Right lobe of liver (tissue), 6 donors: ENCODE data around the gene CHST15. TPM values are rescaled to one million over a fixed set of nuclear protein-coding genes. Genes with fewer than 3 reads are reported as not detected.
A peak's percentile ranks its signal among the peaks of the same experiment; 100 is the strongest.
"Not testable (repeated sequence)": the region's sequence is repeated elsewhere in the genome, so short reads cannot be mapped to it uniquely, and the experiment has no call there.

ENCODE experiments used
- ATAC-seq, 4 donors: fragments of 200-7000 bp; cut with Tn5 transposase; one replicate each; pipeline ENCODE4 v1.9.1; 2020; ENCODE audit warnings: mild to moderate bottlenecking in 4 of 4, moderate library complexity in 4 of 4
- DNase-seq, 3 donors: peaks; one replicate each; pipeline ENCODE4 v3.0.0-alpha.2; 2020
- H3K27ac ChIP-seq, 3 donors: fragments of 200-600 bp; one replicate each; pipeline ENCODE4 v1.8.0; 2022
- H3K27me3 ChIP-seq, 2 donors: fragments of 200-600 bp; one replicate each; pipeline ENCODE4 v1.8.0; 2022
- H3K36me3 ChIP-seq, 4 donors: fragments of 200-600 bp; sonication (generic) in 1 of 4; one replicate each; pipeline versions ENCODE4 v1.5.1 to v1.8.0; 2017 to 2022; ENCODE audit warnings: control low read depth in 1 of 4
- H3K4me1 ChIP-seq, 4 donors: fragments of 200-600 bp; sonication (generic) in 1 of 4; one replicate each; pipeline versions ENCODE4 v1.5.1 to v1.8.0; 2017 to 2022; ENCODE audit warnings: control low read depth in 1 of 4
- H3K4me3 ChIP-seq, 3 donors: fragments of 200-600 bp; one replicate each; pipeline ENCODE4 v1.8.0; 2022
- H3K9me3 ChIP-seq, 4 donors: fragments of 200-600 bp; sonication (generic) in 1 of 4; one replicate each; pipeline versions ENCODE4 v1.5.1 to v1.8.0; 2017 to 2022; ENCODE audit warnings: control low read depth in 1 of 4
- POLR2A ChIP-seq: fragments of 450-650 bp; IDR thresholded peaks from one replicate; pipeline ENCODE4 v1.6.1; 2017; ENCODE audit warnings: antibody characterized with exemption, mild to moderate bottlenecking
- WGBS: methylation state at CpG from one replicate; pipeline ENCODE4 v1.1.6; 2018; ENCODE audit warnings: low coverage, low lambda C conversion rate; ENCODE audit not compliant: insufficient coverage; ENCODE audit errors: missing lambda C conversion rate; 5-methylcytosine and 5-hydroxymethylcytosine counted together
- intact Hi-C, 2 donors: fragments of 100-400 bp; cut with DNase I; formaldehyde crosslinking; loops; one replicate each; pipeline versions ENCODE4 v1.11.2 to v1.14.1; 2022
- total RNA-seq, 6 experiments: library from RNA; depleted of rRNA in 2 of 6; stranded (reverse); fragments of >200 nt in 2 of 6; fragmentation: NEBNext Ultra II Directional in 3 of 6; extraction: Animal tissue kit (Norgen Biotek cat#: 25700) in 3 of 6; gene quantifications; one replicate each; pipeline versions ENCODE4 v1.1.0 to v1.2.4, GENCODE V29; 2016 to 2023
- TF ChIP-seq, protein P1 (sequence below), 4 donors: fragments of 200-600 bp in 3 of 4; fragments of 450-650 bp in 1 of 4; IDR thresholded peaks; one replicate each; pipeline versions ENCODE4 v1.5.1 to v1.8.0; 2016 to 2022; ENCODE audit warnings: antibody characterized with exemption in 4 of 4, mild to moderate bottlenecking in 2 of 4
- donor health status: DM: no; HTN: yes; CAD: no.
- donor health status: DM: no; HTN: no; CAD: no.
- donor health status: DM: no; HTN: no; CAD: no.
- donor health status: DM: no; HTN: yes; CAD: no.
- donor health status: DM: no; HTN: yes; CAD: no.

The CHST15 gene
- total RNA-seq, 6 experiments from 2014 or later: 9.2 to 25.8 (median 11.8) TPM

DNA sequence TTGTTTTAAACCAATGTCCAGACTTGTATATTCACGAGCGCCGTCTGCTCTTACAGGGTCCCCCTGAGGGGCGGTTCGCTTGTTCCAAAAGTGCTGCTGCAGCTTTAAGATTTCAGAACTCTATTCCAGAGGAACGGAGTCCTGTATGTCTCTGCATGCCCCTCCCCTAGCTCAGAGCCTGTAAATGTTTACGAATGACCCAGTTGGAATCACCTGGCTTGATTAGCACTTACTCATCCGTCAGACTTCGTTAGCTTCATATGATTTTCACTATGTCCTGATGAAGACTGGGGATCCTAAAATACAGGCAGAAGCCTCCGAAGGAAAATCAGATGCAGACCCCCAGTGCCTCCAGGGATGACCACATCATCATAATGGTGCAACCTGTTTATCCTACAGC, 4.5 kb upstream of the CHST15 start:
- ATAC-seq (no peak), DNase-seq (no peak)
- Histone ChIP-seq H3K9me3 (no peaks in the 10 kb centered on the region), H3K27ac (no peak overlapping the region), H3K36me3 (no peaks in the 10 kb centered on the region), H3K4me3 (no peak overlapping the region), H3K27me3 (no peaks in the 10 kb centered on the region), H3K4me1 (peaks cover 0 to 11% (median 0%) of the 10 kb centered on the region in 4 donors)
- TF ChIP-seq, protein P1, sequence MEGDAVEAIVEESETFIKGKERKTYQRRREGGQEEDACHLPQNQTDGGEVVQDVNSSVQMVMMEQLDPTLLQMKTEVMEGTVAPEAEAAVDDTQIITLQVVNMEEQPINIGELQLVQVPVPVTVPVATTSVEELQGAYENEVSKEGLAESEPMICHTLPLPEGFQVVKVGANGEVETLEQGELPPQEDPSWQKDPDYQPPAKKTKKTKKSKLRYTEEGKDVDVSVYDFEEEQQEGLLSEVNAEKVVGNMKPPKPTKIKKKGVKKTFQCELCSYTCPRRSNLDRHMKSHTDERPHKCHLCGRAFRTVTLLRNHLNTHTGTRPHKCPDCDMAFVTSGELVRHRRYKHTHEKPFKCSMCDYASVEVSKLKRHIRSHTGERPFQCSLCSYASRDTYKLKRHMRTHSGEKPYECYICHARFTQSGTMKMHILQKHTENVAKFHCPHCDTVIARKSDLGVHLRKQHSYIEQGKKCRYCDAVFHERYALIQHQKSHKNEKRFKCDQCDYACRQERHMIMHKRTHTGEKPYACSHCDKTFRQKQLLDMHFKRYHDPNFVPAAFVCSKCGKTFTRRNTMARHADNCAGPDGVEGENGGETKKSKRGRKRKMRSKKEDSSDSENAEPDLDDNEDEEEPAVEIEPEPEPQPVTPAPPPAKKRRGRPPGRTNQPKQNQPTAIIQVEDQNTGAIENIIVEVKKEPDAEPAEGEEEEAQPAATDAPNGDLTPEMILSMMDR (IDR thresholded peaks at IDR 0.05): no peak
- no peak for TF ChIP-seq POLR2A
- intact Hi-C loops: no loop called here
- 39% methylated on average over 7 of the region's 10 CpGs for WGBS

GRCh38 chr10:124096494-124096893, 3.1 kb upstream of the CHST15 start:
- Histone ChIP-seq H3K9me3 (no peaks in the 10 kb centered on the region), H3K4me1 (peaks cover 0 to 17% (median 0%) of the 10 kb centered on the region in 4 donors), H3K27ac (no peak overlapping the region), H3K36me3 (no peaks in the 10 kb centered on the region), H3K4me3 (no peak overlapping the region), H3K27me3 (no peaks in the 10 kb centered on the region)
- intact Hi-C loops: no loop called here
- TF ChIP-seq, protein P1 (IDR thresholded peaks at IDR 0.05): no peak
- TF ChIP-seq POLR2A: no peak
- no peak for ATAC-seq
- no peak for DNase-seq
- 80% methylated on average over 2 of the region's 2 CpGs for WGBS

DNA sequence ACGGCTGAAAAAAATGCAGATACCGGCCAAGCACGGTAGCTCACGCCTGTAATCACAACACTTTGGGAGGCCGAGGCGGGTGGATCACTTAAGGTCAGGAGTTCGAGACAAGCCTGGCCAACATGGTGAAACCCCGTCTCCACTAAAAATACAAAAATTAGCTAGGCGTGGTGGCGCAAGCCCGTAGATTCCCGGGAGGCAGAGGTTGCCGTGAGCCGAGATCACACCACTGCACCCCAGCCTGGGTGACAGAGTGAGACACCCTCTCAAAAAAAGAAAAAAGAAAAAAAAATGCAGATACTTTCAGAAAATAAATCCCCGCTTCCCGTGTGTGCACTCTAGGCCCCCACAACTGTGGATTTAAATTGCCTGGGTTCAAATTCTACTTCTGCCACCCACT, 2.4 kb upstream of the CHST15 start:
- ATAC-seq, H3K36me3 ChIP-seq, H3K27me3 ChIP-seq, H3K4me3 ChIP-seq, H3K9me3 ChIP-seq, intact Hi-C loops, H3K27ac ChIP-seq, DNase-seq: not testable (repeated sequence)
- 68% methylated on average over 10 of the region's 16 CpGs for WGBS
- peaks cover 0 to 17% (median 0%) of the 10 kb centered on the region in 4 donors for H3K4me1 ChIP-seq

- H3K27me3 ChIP-seq: no peaks in the 10 kb centered on the region
- no peak overlapping the region for H3K27ac ChIP-seq
- TF ChIP-seq POLR2A: no peak
- TF ChIP-seq, protein P1 (IDR thresholded peaks at IDR 0.05): no peak
- DNase-seq: no peak
- no peak overlapping the region for H3K4me3 ChIP-seq
- no peaks in the 10 kb centered on the region for H3K36me3 ChIP-seq
- no peaks in the 10 kb centered on the region for H3K9me3 ChIP-seq
- no peak for ATAC-seq
- H3K4me1 ChIP-seq: peaks cover 0 to 17% (median 0%) of the 10 kb centered on the region in 4 donors
- WGBS: 36% methylated on average over 4 of the region's 6 CpGs
- intact Hi-C loops: no loop called here
Measured at GRCh38 chr10:124095096-124095495, 1.7 kb upstream of the CHST15 start.

- H3K4me1 ChIP-seq: peaks cover 0 to 17% (median 0%) of the 10 kb centered on the region in 4 donors
- no peaks in the 10 kb centered on the region for H3K36me3 ChIP-seq
- DNase-seq (no peak), ATAC-seq (peak; percentile 8 to 38 (median 27))
- H3K9me3 ChIP-seq: no peaks in the 10 kb centered on the region
- H3K27ac ChIP-seq: peak overlapping the region; percentile 78 to 90 (median 85)
- TF ChIP-seq, protein P1 (IDR thresholded peaks at IDR 0.05): no peak
- TF ChIP-seq POLR2A: no peak
- H3K27me3 ChIP-seq: no peaks in the 10 kb centered on the region
- H3K4me3 ChIP-seq: peak overlapping the region; percentile 53 to 59 (median 56)
- intact Hi-C loops: no loop called here
- 16% methylated on average over 8 of the region's 11 CpGs for WGBS
Measured at GRCh38 chr10:124094419-124094785, 1.0 kb upstream of the CHST15 start.

DNA sequence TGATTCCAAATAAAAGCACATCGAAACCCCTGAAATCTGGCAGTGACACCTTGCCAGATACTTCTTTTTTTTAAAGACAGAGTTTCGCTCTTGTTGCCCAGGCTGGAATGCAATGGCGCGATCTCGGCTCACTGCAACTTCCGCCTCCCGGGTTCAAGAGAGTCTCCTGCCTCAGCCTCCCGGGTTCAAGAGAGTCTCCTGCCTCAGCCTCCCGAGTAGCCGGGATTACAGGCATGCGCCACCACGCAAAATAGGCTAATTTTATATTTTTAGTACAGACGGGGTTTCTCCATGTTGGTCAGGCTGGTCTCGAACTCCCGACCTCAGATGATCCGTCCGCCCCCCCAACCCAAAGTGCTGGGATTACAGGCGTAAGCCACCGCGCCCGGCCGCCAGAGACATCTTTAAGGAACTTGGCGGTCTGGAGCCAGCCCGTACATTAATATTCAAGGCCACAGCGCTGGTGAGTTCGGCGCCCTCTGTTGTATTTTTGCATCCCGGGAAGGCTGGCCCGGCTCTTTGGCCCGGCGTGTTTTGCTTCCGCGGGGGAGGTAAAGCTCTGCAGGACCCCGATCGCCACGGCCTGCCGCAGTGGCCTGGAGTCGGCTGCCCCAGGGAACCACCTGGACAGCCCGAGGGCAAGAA, 498 bp upstream of the CHST15 start:
- peak overlapping the region; percentile 78 to 90 (median 85) for H3K27ac ChIP-seq
- not testable (repeated sequence) for H3K27me3 ChIP-seq
- peak in 2 of 3 donors; percentile 56 to 70 for DNase-seq

More for the DNA sequence above, 498 bp upstream of the CHST15 start:
- H3K9me3 ChIP-seq, intact Hi-C loops, H3K36me3 ChIP-seq: not testable (repeated sequence)
- 6% methylated on average over 12 of the region's 39 CpGs for WGBS
- peak overlapping the region; percentile 53 to 59 (median 56) for H3K4me3 ChIP-seq
- peak; percentile 13 to 21 (median 17) for ATAC-seq
- peaks cover 0 to 17% (median 0%) of the 10 kb centered on the region in 4 donors for H3K4me1 ChIP-seq
